K562 (cell line): ENCODE data around the gene IDH3G. TPM values are rescaled to one million over a fixed set of nuclear protein-coding genes. Genes with fewer than 3 reads are reported as not detected.

Source experiments
- ATAC-seq: fragments of 200-7000 bp; cut with Tn5 transposase; 3 replicates; pipeline ENCODE4 v1.9.1; 2020; ENCODE audit warnings: moderate library complexity
- BruUV-seq: library from RNA; stranded (reverse); fragments of 400-500 nt; replicated peaks from 2 replicates; lab custom pipeline; 2021; lab: Mats Ljungman, UMichigan
- CTCF ChIA-PET: fragments of 300-600 bp; formaldehyde crosslinking; extraction: SDS; loops from one replicate; lab custom pipeline; 2021; ENCODE audit warnings: low intra/inter-chr PET ratio; lab: Yijun Ruan, JAX
- POLR2A ChIA-PET: fragments of 300-600, 350-650 bp; sonication (Branson Sonifier 250); formaldehyde crosslinking; extraction: SDS; loops from one replicate; lab custom pipeline; 2021; ENCODE audit warnings: antibody characterized with exemption, inconsistent platforms; lab: Yijun Ruan, JAX
- DNase-seq, 4 experiments: peaks; one replicate each; pipeline versions ENCODE4 v3.0.0 to v3.0.0-alpha.2; 2011 to 2018; ENCODE audit warnings: low spot score in 3 of 4, mixed read lengths in 3 of 4; ENCODE audit errors: extremely low read depth in 1 of 4
- FAIRE-seq: peaks from 2 replicates; lab custom pipeline; 2011; peaks lifted over from hg19 to GRCh38; lab: Jason Lieb, UNC
- H2AFZ ChIP-seq: 2 replicates; pipeline ENCODE4 v1.6.0; 2011; ENCODE audit warnings: low read depth, low read length, control low read depth, inconsistent platforms
- H3K27ac ChIP-seq: fragments of 200-600 bp; 3 replicates; pipeline ENCODE4 v1.8.0; 2011; ENCODE audit warnings: low read depth, mild to moderate bottlenecking, control low read depth, inconsistent platforms, low read length, moderate library complexity, mixed read lengths; ENCODE audit errors: extremely low read depth
- H3K27me3 ChIP-seq, 2 experiments: fragments of 300-600 bp in 1 of 2; 2 replicates in 1 of 2; 3 replicates in 1 of 2; pipeline versions ENCODE4 v1.6.0 to v1.8.0; 2011; ENCODE audit warnings: inconsistent platforms in 2 of 2, low read length in 2 of 2, mild to moderate bottlenecking in 1 of 2, mixed read lengths in 1 of 2, moderate library complexity in 1 of 2; ENCODE audit not compliant: control insufficient read depth in 2 of 2, insufficient read depth in 2 of 2
- H3K36me3 ChIP-seq: fragments of 300-600 bp; 3 replicates; pipeline ENCODE4 v1.8.0; 2011; ENCODE audit warnings: mild to moderate bottlenecking, low read length, inconsistent platforms; ENCODE audit not compliant: control insufficient read depth, insufficient read depth
- H3K4me1 ChIP-seq, 2 experiments: fragments of 200-600 bp in 1 of 2; replicated peaks in 1 of 2; 2 replicates in 1 of 2; 3 replicates in 1 of 2; pipeline versions ENCODE4 v1.5.1 to v1.8.0; 2011; ENCODE audit warnings: inconsistent platforms in 2 of 2, low read length in 2 of 2, mild to moderate bottlenecking in 1 of 2, mixed read lengths in 1 of 2, moderate library complexity in 1 of 2; ENCODE audit not compliant: control insufficient read depth in 2 of 2, insufficient read depth in 2 of 2
- H3K4me2 ChIP-seq: 2 replicates; pipeline ENCODE4 v1.6.1; 2011; ENCODE audit warnings: low read length, control low read depth, inconsistent platforms, mixed read lengths; ENCODE audit not compliant: insufficient read depth
- H3K4me3 ChIP-seq: fragments of 200-600 bp; sonication (generic), shearing (Covaris generic); 2 replicates; pipeline ENCODE4 v1.5.1; 2016; ENCODE audit warnings: control low read depth, inconsistent platforms
- H3K79me2 ChIP-seq: fragments of 200-600 bp; 3 replicates; pipeline ENCODE4 v1.8.0; 2011; ENCODE audit warnings: low read length, inconsistent platforms; ENCODE audit not compliant: control insufficient read depth, insufficient read depth
- H3K9ac ChIP-seq, 2 experiments: 2 replicates each; pipeline versions ENCODE4 v1.6.0 to v1.6.1; 2011; ENCODE audit warnings: low read depth in 2 of 2, low read length in 2 of 2, control low read depth in 1 of 2, inconsistent platforms in 1 of 2, mild to moderate bottlenecking in 1 of 2, mixed read lengths in 1 of 2; ENCODE audit not compliant: insufficient read depth in 1 of 2
- H3K9me1 ChIP-seq: one replicate; pipeline ENCODE4 v1.6.0; 2011; ENCODE audit warnings: inconsistent platforms, mild to moderate bottlenecking, low read length, moderate library complexity; ENCODE audit not compliant: control insufficient read depth, insufficient read depth
- H3K9me3 ChIP-seq: replicated peaks from 2 replicates; pipeline ENCODE4 v1.5.1; 2011; ENCODE audit warnings: low read depth, low read length, inconsistent platforms; ENCODE audit not compliant: control insufficient read depth, insufficient read depth
- H4K20me1 ChIP-seq: replicated peaks from 2 replicates; pipeline ENCODE4 v1.6.1; 2011; ENCODE audit warnings: low read length, inconsistent platforms, mixed read lengths; ENCODE audit not compliant: control insufficient read depth, insufficient read depth
- BACH1 ChIP-seq: fragments of 200-800 bp; sonication (Bioruptor generic); IDR thresholded peaks from 2 replicates; pipeline ENCODE4 v1.6.1; 2016; ENCODE audit warnings: missing genetic modification characterization, missing compliant biosample characterization
- CBFA2T3 ChIP-seq: fragments of 450-650 bp; IDR thresholded peaks from 2 replicates; pipeline ENCODE4 v1.6.1; 2017
- CREBBP ChIP-seq: IDR thresholded peaks from one replicate; pipeline ENCODE4 v1.6.1; 2012; ENCODE audit warnings: low read depth, mild to moderate bottlenecking, control low read depth, inconsistent platforms, low read length
- HNRNPH1 ChIP-seq: fragments of 200-400 bp; formaldehyde crosslinking; optimal IDR thresholded peaks from 2 replicates; pipeline ENCODE3; 2017; ENCODE audit warnings: low read depth, mild to moderate bottlenecking, low read length, moderate library complexity
- MAFF ChIP-seq: IDR thresholded peaks from 2 replicates; pipeline ENCODE4 v1.6.1; 2012; ENCODE audit warnings: low read length, improper control_type of control experiment
- MTA1 ChIP-seq: fragments of 450-650 bp; IDR thresholded peaks from 2 replicates; pipeline ENCODE4 v1.6.1; 2017; ENCODE audit warnings: borderline replicate concordance
- PCBP2 ChIP-seq: fragments of 200-400 bp; formaldehyde crosslinking; IDR thresholded peaks from 2 replicates; pipeline ENCODE4 v1.6.1; 2018; ENCODE audit warnings: low read length, low read depth, mild to moderate bottlenecking, moderate library complexity; ENCODE audit not compliant: poor library complexity, severe bottlenecking
- PTBP1 ChIP-seq: fragments of 200-400 bp; formaldehyde crosslinking; IDR thresholded peaks from 2 replicates; pipeline ENCODE4 v1.6.1; 2017; ENCODE audit warnings: low read depth, low read length
- STAG1 ChIP-seq: sonication (generic); formaldehyde crosslinking; IDR thresholded peaks from 2 replicates; pipeline ENCODE4 v1.5.0; 2020; ENCODE audit warnings: missing genetic modification reagents, borderline replicate concordance
- TAF9B ChIP-seq: fragments of 450-650 bp; IDR thresholded peaks from 2 replicates; pipeline ENCODE4 v1.6.1; 2018; ENCODE audit warnings: mild to moderate bottlenecking; ENCODE audit not compliant: partially characterized antibody
- WHSC1 ChIP-seq: IDR thresholded peaks from one replicate; pipeline ENCODE4 v1.6.1; 2012; ENCODE audit warnings: low read length, control low read depth, inconsistent platforms
- YBX1 ChIP-seq: fragments of 450-650 bp; IDR thresholded peaks from 2 replicates; pipeline ENCODE4 v1.7.1; 2016; ENCODE audit warnings: mild to moderate bottlenecking
- ZNF764 ChIP-seq: fragments of 250-450 bp; sonication (Bioruptor Pico); IDR thresholded peaks from 2 replicates; pipeline ENCODE4 v1.4.0; 2020; ENCODE audit warnings: low read depth, mild to moderate bottlenecking, moderate library complexity
- WGBS: fragments of 100-300 bp; shearing (Covaris generic); methylation state at CpG from one replicate; pipeline ENCODE4 v1.1.6; 2016; ENCODE audit warnings: low coverage, mixed read lengths; ENCODE audit not compliant: insufficient coverage; ENCODE audit errors: missing lambda C conversion rate; 5-methylcytosine and 5-hydroxymethylcytosine counted together
- in situ Hi-C: fragments of 300-500 bp; cut with MboI; formaldehyde crosslinking; loops from 4 replicates; pipeline ENCODE4 v1.15.0; 2018; ENCODE audit warnings: inconsistent platforms, mixed read lengths
- intact Hi-C: fragments of 100-400 bp; cut with micrococcal nuclease; formaldehyde crosslinking; loops from 2 replicates; pipeline ENCODE4 v1.14.2; 2022
- polyA plus RNA-seq, 8 experiments: library from polyadenylated mRNA; depleted of rRNA in 4 of 8; stranded (reverse) in 5 of 8; unstranded in 3 of 8; fragments of >200 nt; fragmentation: Nextera tagmentation in 2 of 8; fragmentation: Illumina TruSeq in 1 of 8; extraction: Ambion mirVana in 2 of 8; extraction: Trizol in 1 of 8; gene quantifications; 2 replicates each; pipeline versions ENCODE4 v1.2.1 to v1.2.3, GENCODE V29; 2011 to 2014; ENCODE audit warnings: inconsistent platforms in 1 of 8, missing spikeins in 1 of 8
- total RNA-seq, 7 experiments: library from RNA; depleted of rRNA in 6 of 7; stranded (reverse); fragments of >200 nt in 6 of 7; fragmentation: Illumina TruSeq in 2 of 7; extraction: Trizol in 2 of 7; gene quantifications; 2 replicates each; pipeline versions ENCODE4 v1.2.1 to v1.2.3, GENCODE V29; 2011 to 2021; ENCODE audit warnings: low replicate concordance in 1 of 7
- TF ChIP-seq, protein P1 (sequence below): fragments of 450-650 bp; IDR thresholded peaks from 2 replicates; pipeline ENCODE4 v1.6.1; 2014; ENCODE audit warnings: low read depth, mild to moderate bottlenecking, moderate library complexity, borderline replicate concordance
- TF ChIP-seq, protein P2 (sequence below): fragments of 250-450 bp; sonication (Bioruptor Pico); IDR thresholded peaks from 2 replicates; pipeline ENCODE4 v1.4.0; 2020

IDH3G gene
- total and polyA plus RNA-seq, 9 of the 15 experiments (the other 6 are each of a cell fraction or from before 2014, with no cell fraction given), result 24.3 to 72.5 (median 37.9) TPM

DNA sequence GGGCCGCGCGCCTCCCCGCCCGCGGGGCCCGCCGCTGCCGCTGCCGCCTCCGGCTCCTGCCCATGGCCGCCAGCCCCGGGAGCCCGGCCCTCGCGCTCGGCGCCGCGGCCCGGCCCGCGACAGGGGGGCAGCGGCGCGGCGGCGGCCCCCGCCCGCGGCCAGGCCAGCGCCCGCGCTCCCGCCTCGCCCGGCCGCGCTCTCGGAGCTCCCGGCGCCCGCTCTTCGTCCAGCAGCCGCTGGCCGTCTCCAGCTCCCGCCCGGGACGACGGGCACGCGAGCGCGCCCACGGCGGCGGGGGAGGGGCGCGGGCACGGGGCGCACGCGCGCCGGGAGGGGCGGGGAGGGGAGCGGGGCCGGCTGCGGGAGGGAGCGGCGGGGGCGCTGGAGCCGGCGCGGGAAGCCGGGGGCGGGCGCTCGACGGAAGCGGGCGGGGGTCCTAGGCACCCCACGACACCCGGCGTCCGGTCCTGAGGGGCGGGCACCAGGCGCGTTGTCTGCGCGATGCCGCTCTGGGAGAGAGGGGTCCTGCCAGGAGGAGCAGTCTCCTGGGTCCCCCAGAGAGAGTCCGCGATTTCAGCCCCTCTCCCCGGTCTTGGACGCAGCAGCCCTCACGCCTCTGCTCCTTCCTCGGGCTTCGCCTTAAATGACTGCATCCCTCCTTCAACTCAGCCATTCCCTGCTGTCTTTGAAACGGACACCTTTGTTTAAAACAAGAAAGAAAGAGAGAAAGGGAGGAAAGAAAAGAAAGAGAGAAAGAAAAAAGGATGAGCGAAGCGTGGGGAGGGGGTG lies 36.7 kb upstream of the IDH3G start:
- DNase-seq (no peak), ATAC-seq (no peak), FAIRE-seq (no peak)
- H3K27ac ChIP-seq, result no peak overlapping the region
- ChIA-PET POLR2A (no interaction called here), CTCF (no interaction called here)
- H3K36me3 ChIP-seq, result no peaks in the 10 kb centered on the region
- H3K4me2 ChIP-seq, result no peak overlapping the region
- H3K9ac ChIP-seq, result no peak overlapping the region
- BruUV-seq, result no TSS peak
- peaks cover 0 to 28% of the 10 kb centered on the region in 2 experiments; a peak in 2 of 5 replicates for H3K4me1 ChIP-seq
- H3K27me3 ChIP-seq, result peaks cover 16 to 49% of the 10 kb centered on the region in 2 experiments; a peak in 4 of 5 replicates
- in situ Hi-C loops (no loop called here), intact Hi-C loops (no loop called here)
- 0 out of 2 replicates have a peak, but pooled peaks cover 3% of the 10 kb centered on the region for H4K20me1 ChIP-seq
- H3K4me3 ChIP-seq, result no peak overlapping the region
- H3K79me2 ChIP-seq, result no peaks in the 10 kb centered on the region
- no peaks in the 10 kb centered on the region for H3K9me3 ChIP-seq
- no peak overlapping the region for H2AFZ ChIP-seq
- no peaks in the 10 kb centered on the region for H3K9me1 ChIP-seq
- WGBS, result no CpG with 5 or more reads among the region's 102 CpGs
- TF ChIP-seq PCBP2, result no peak
- TF ChIP-seq STAG1, result no peak
- TF ChIP-seq CREBBP, result no peak
- no peak for TF ChIP-seq PTBP1
- no peak for TF ChIP-seq TAF9B
- no peak for TF ChIP-seq YBX1
- no peak for TF ChIP-seq HNRNPH1
- TF ChIP-seq, protein P1, sequence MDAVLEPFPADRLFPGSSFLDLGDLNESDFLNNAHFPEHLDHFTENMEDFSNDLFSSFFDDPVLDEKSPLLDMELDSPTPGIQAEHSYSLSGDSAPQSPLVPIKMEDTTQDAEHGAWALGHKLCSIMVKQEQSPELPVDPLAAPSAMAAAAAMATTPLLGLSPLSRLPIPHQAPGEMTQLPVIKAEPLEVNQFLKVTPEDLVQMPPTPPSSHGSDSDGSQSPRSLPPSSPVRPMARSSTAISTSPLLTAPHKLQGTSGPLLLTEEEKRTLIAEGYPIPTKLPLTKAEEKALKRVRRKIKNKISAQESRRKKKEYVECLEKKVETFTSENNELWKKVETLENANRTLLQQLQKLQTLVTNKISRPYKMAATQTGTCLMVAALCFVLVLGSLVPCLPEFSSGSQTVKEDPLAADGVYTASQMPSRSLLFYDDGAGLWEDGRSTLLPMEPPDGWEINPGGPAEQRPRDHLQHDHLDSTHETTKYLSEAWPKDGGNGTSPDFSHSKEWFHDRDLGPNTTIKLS, result no peak
- no peak for TF ChIP-seq MTA1
- TF ChIP-seq WHSC1, result no peak
- TF ChIP-seq BACH1 (tag), result no peak
- no peak for TF ChIP-seq MAFF
- TF ChIP-seq ZNF764, result no peak
- TF ChIP-seq, protein P2, sequence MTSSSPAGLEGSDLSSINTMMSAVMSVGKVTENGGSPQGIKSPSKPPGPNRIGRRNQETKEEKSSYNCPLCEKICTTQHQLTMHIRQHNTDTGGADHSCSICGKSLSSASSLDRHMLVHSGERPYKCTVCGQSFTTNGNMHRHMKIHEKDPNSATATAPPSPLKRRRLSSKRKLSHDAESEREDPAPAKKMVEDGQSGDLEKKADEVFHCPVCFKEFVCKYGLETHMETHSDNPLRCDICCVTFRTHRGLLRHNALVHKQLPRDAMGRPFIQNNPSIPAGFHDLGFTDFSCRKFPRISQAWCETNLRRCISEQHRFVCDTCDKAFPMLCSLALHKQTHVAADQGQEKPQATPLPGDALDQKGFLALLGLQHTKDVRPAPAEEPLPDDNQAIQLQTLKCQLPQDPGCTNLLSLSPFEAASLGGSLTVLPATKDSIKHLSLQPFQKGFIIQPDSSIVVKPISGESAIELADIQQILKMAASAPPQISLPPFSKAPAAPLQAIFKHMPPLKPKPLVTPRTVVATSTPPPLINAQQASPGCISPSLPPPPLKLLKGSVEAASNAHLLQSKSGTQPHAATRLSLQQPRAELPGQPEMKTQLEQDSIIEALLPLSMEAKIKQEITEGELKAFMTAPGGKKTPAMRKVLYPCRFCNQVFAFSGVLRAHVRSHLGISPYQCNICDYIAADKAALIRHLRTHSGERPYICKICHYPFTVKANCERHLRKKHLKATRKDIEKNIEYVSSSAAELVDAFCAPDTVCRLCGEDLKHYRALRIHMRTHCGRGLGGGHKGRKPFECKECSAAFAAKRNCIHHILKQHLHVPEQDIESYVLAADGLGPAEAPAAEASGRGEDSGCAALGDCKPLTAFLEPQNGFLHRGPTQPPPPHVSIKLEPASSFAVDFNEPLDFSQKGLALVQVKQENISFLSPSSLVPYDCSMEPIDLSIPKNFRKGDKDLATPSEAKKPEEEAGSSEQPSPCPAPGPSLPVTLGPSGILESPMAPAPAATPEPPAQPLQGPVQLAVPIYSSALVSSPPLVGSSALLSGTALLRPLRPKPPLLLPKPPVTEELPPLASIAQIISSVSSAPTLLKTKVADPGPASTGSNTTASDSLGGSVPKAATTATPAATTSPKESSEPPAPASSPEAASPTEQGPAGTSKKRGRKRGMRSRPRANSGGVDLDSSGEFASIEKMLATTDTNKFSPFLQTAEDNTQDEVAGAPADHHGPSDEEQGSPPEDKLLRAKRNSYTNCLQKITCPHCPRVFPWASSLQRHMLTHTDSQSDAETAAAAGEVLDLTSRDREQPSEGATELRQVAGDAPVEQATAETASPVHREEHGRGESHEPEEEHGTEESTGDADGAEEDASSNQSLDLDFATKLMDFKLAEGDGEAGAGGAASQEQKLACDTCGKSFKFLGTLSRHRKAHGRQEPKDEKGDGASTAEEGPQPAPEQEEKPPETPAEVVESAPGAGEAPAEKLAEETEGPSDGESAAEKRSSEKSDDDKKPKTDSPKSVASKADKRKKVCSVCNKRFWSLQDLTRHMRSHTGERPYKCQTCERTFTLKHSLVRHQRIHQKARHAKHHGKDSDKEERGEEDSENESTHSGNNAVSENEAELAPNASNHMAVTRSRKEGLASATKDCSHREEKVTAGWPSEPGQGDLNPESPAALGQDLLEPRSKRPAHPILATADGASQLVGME (CRISPR knock-in tag), result no peak
- TF ChIP-seq CBFA2T3, result no peak
